Liver (tissue), 9 donors: ENCODE data around the gene LGI1. TPM values are rescaled to one million over a fixed set of nuclear protein-coding genes. Genes with fewer than 3 reads are reported as not detected.

ENCODE experiments used
- DNase-seq: peaks from one replicate; pipeline ENCODE4 v3.0.0-alpha.2; 2017; ENCODE audit warnings: low spot score
- H3K27ac ChIP-seq, 2 donors: one replicate each; pipeline ENCODE4 v1.7.0; 2013; ENCODE audit warnings: inconsistent platforms in 2 of 2, low read length in 2 of 2, control low read depth in 1 of 2, low read depth in 1 of 2, mild to moderate bottlenecking in 1 of 2
- H3K27me3 ChIP-seq, 4 donors: one replicate each; pipeline versions ENCODE4 v1.6.1 to v1.7.0; 2013; ENCODE audit warnings: low read length in 3 of 4, inconsistent platforms in 1 of 4, mild to moderate bottlenecking in 1 of 4, moderate library complexity in 1 of 4; ENCODE audit not compliant: control insufficient read depth in 4 of 4, insufficient read depth in 4 of 4
- H3K36me3 ChIP-seq, 4 donors: one replicate each; pipeline versions ENCODE4 v1.6.1 to v1.7.0; 2013; ENCODE audit warnings: low read length in 3 of 4, mild to moderate bottlenecking in 3 of 4, low read depth in 1 of 4, moderate library complexity in 1 of 4; ENCODE audit not compliant: control insufficient read depth in 4 of 4, insufficient read depth in 3 of 4
- H3K4me1 ChIP-seq, 4 donors: one replicate each; pipeline versions ENCODE4 v1.6.1 to v1.7.0; 2013; ENCODE audit warnings: low read length in 3 of 4, mild to moderate bottlenecking in 3 of 4, moderate library complexity in 1 of 4; ENCODE audit not compliant: control insufficient read depth in 4 of 4, insufficient read depth in 4 of 4
- H3K4me3 ChIP-seq, 3 donors: one replicate each; pipeline versions ENCODE4 v1.6.1 to v1.7.0; 2013; ENCODE audit warnings: low read length in 3 of 3, control low read depth in 1 of 3, low read depth in 1 of 3, mild to moderate bottlenecking in 1 of 3
- H3K9ac ChIP-seq, 2 donors: one replicate each; pipeline ENCODE4 v1.7.0; 2013; ENCODE audit warnings: low read length in 2 of 2, mild to moderate bottlenecking in 2 of 2, moderate library complexity in 2 of 2, control low read depth in 1 of 2, low read depth in 1 of 2
- H3K9me3 ChIP-seq, 4 donors: one replicate each; pipeline versions ENCODE4 v1.6.1 to v1.7.0; 2013; ENCODE audit warnings: low read length in 3 of 4; ENCODE audit not compliant: control insufficient read depth in 4 of 4
- ATF3 ChIP-seq: IDR thresholded peaks from 2 replicates; pipeline ENCODE4 v1.6.1; 2016; ENCODE audit warnings: antibody characterized with exemption
- CTCF ChIP-seq: fragments of 150-350 bp; IDR thresholded peaks from 2 replicates; pipeline ENCODE4 v1.5.1; 2017; ENCODE audit warnings: improper control_type of control experiment, low read depth, low read length; ENCODE audit not compliant: missing input control
- EGR1 ChIP-seq, 2 donors: IDR thresholded peaks; 2 replicates each; pipeline ENCODE4 v1.6.1; 2016 to 2018; ENCODE audit warnings: antibody characterized with exemption in 2 of 2, low read depth in 2 of 2
- FOXA1 ChIP-seq: IDR thresholded peaks from 2 replicates; pipeline ENCODE4 v1.6.1; 2016; ENCODE audit warnings: antibody characterized with exemption
- FOXA2 ChIP-seq: IDR thresholded peaks from 2 replicates; pipeline ENCODE4 v1.6.1; 2016; ENCODE audit warnings: antibody characterized with exemption
- GABPA ChIP-seq, 2 donors: IDR thresholded peaks in 1 of 2; conservative IDR thresholded peaks in 1 of 2; 2 replicates each; pipeline ENCODE4 v1.6.1; 2016; ENCODE audit warnings: antibody characterized with exemption in 2 of 2, mild to moderate bottlenecking in 1 of 2, moderate library complexity in 1 of 2
- HNF4A ChIP-seq, 2 donors: conservative IDR thresholded peaks; 2 replicates each; pipeline ENCODE4 v1.6.1; 2016; ENCODE audit warnings: antibody characterized with exemption in 2 of 2, mild to moderate bottlenecking in 2 of 2
- HNF4G ChIP-seq: IDR thresholded peaks from 2 replicates; pipeline ENCODE4 v1.6.1; 2016; ENCODE audit warnings: antibody characterized with exemption
- JUND ChIP-seq, 2 donors: IDR thresholded peaks; 2 replicates each; pipeline ENCODE4 v1.6.1; 2016; ENCODE audit warnings: antibody characterized with exemption in 2 of 2
- MAX ChIP-seq: IDR thresholded peaks from 2 replicates; pipeline ENCODE4 v1.6.1; 2016; ENCODE audit warnings: antibody characterized with exemption
- NR2F2 ChIP-seq: IDR thresholded peaks from 2 replicates; pipeline ENCODE4 v1.6.1; 2016; ENCODE audit warnings: antibody characterized with exemption
- RAD21 ChIP-seq, 2 donors: IDR thresholded peaks; 2 replicates each; pipeline ENCODE4 v1.6.1; 2016; ENCODE audit warnings: antibody characterized with exemption in 2 of 2, mild to moderate bottlenecking in 2 of 2
- REST ChIP-seq: IDR thresholded peaks from 2 replicates; pipeline ENCODE4 v1.6.1; 2016; ENCODE audit warnings: antibody characterized with exemption, mild to moderate bottlenecking
- RXRA ChIP-seq, 2 donors: IDR thresholded peaks; 2 replicates each; pipeline ENCODE4 v1.6.1; 2017 to 2018; ENCODE audit warnings: antibody characterized with exemption in 2 of 2, mild to moderate bottlenecking in 1 of 2
- SP1 ChIP-seq: IDR thresholded peaks from 2 replicates; pipeline ENCODE4 v1.6.1; 2018; ENCODE audit warnings: antibody characterized with exemption, mild to moderate bottlenecking
- TAF1 ChIP-seq: conservative IDR thresholded peaks from 2 replicates; pipeline ENCODE4 v1.6.1; 2016; ENCODE audit warnings: antibody characterized with exemption, mild to moderate bottlenecking
- YY1 ChIP-seq: IDR thresholded peaks from 2 replicates; pipeline ENCODE4 v1.6.1; 2016; ENCODE audit warnings: antibody characterized with exemption, mild to moderate bottlenecking
- ZBTB33 ChIP-seq: IDR thresholded peaks from 2 replicates; pipeline ENCODE4 v1.6.1; 2016; ENCODE audit warnings: antibody characterized with exemption
- WGBS: extraction: QIAGEN DNeasy Blood & Tissue Kit; methylation state at CpG from one replicate; pipeline ENCODE4 v1.1.7; 2013; 5-methylcytosine and 5-hydroxymethylcytosine counted together
- polyA plus RNA-seq, 2 donors: library from polyadenylated mRNA; stranded (reverse) in 1 of 2; unstranded in 1 of 2; fragments of 200-250 nt in 1 of 2; fragments of >200 nt in 1 of 2; fragmentation: Nextera tagmentation in 1 of 2; extraction: Ambion mirVana in 1 of 2; gene quantifications; one replicate each; pipeline versions ENCODE4 v1.2.1 to v1.2.3, GENCODE V29; 2013 to 2015
- total RNA-seq, 2 donors: library from RNA; depleted of rRNA; stranded (reverse); fragments of >200 nt; gene quantifications; one replicate each; pipeline ENCODE4 v1.2.3, GENCODE V29; 2014
- donor health status: healthy.
- donor health status: healthy.
- donor health status: healthy.
- donor health status: healthy.
- donor health status: healthy.

LGI1 gene
- total and polyA plus RNA-seq, 4 donors = 0.28 to 1.2 (median 1.1) TPM; not detected in 1

- H3K9me3 ChIP-seq = peaks cover 0 to 2% (median 0%) of the 10 kb centered on the region in 4 donors
- no peak for DNase-seq
- H3K36me3 ChIP-seq = no peaks in the 10 kb centered on the region
- no peak for TF ChIP-seq NR2F2
- no peak for TF ChIP-seq ATF3
- TF ChIP-seq GABPA (IDR thresholded peaks at IDR 0.05 in 1 of 2, conservative IDR thresholded peaks at IDR 0.05 in 1 of 2) = no peak
- TF ChIP-seq FOXA1 = no peak
- no peak for TF ChIP-seq HNF4A (conservative IDR thresholded peaks at IDR 0.05)
- TF ChIP-seq RAD21 (IDR thresholded peaks at IDR 0.05) = no peak
- TF ChIP-seq REST = no peak
- no peak for TF ChIP-seq HNF4G
- no peak for TF ChIP-seq YY1
- TF ChIP-seq SP1 = no peak
- TF ChIP-seq EGR1 (IDR thresholded peaks at IDR 0.05; ENCODE audit: low read depth in 2 of 2) = no peak
- TF ChIP-seq RXRA (IDR thresholded peaks at IDR 0.05) = no peak
- TF ChIP-seq ZBTB33 = no peak
- TF ChIP-seq JUND (IDR thresholded peaks at IDR 0.05) = no peak
- no peak for TF ChIP-seq CTCF
- TF ChIP-seq FOXA2 = no peak
- H3K4me1 ChIP-seq = no peaks in the 10 kb centered on the region
- H3K27ac ChIP-seq = no peak overlapping the region
- H3K9ac ChIP-seq = no peak overlapping the region
- no peak overlapping the region for H3K4me3 ChIP-seq
- no peaks in the 10 kb centered on the region for H3K27me3 ChIP-seq
Observed at GRCh38 chr10:93838278-93838677, 80.5 kb downstream of the LGI1 start.

GRCh38 chr10:93841961-93842360 is 84.2 kb downstream of the LGI1 start:
- no peak overlapping the region for H3K9ac ChIP-seq
- H3K27ac ChIP-seq = no peak overlapping the region
- H3K36me3 ChIP-seq = no peaks in the 10 kb centered on the region
- DNase-seq = no peak
- no peak overlapping the region for H3K4me3 ChIP-seq
- 71% methylated on average over 3 of the region's 3 CpGs for WGBS
- H3K9me3 ChIP-seq = no peaks in the 10 kb centered on the region
- H3K4me1 ChIP-seq = no peaks in the 10 kb centered on the region
- no peaks in the 10 kb centered on the region for H3K27me3 ChIP-seq
- TF ChIP-seq FOXA1 = no peak
- TF ChIP-seq MAX = no peak
- no peak for TF ChIP-seq ZBTB33
- TF ChIP-seq GABPA (IDR thresholded peaks at IDR 0.05 in 1 of 2, conservative IDR thresholded peaks at IDR 0.05 in 1 of 2) = no peak
- no peak for TF ChIP-seq ATF3
- no peak for TF ChIP-seq HNF4G
- no peak for TF ChIP-seq JUND (IDR thresholded peaks at IDR 0.05)
- TF ChIP-seq FOXA2 = no peak
- no peak for TF ChIP-seq TAF1
- no peak for TF ChIP-seq NR2F2
- TF ChIP-seq EGR1 (IDR thresholded peaks at IDR 0.05; ENCODE audit: low read depth in 2 of 2) = no peak
- no peak for TF ChIP-seq HNF4A (conservative IDR thresholded peaks at IDR 0.05)
- TF ChIP-seq YY1 = no peak
- TF ChIP-seq RAD21 (IDR thresholded peaks at IDR 0.05) = no peak
- TF ChIP-seq REST = no peak
